ENCODE measurements around the gene DNM2.

DNM2 gene

GRCh38 chr19:10679743-10680142 lies 38.1 kb upstream of the DNM2 start:
- no peak for TF ChIP-seq POLR2AphosphoS5 (IDR thresholded peaks at IDR 0.05; ENCODE audit: borderline replicate concordance, low read depth, low read length)
- no peak for TF ChIP-seq EZH2 (IDR thresholded peaks at IDR 0.05)
- TF ChIP-seq FOXP2 (optimal IDR thresholded peaks at IDR 0.05; ENCODE audit: control extremely low read depth, extremely low read length, insufficient read depth), result no peak
- DNase-seq (ENCODE audit: low read depth, low spot score), result no peak
- peaks cover 96% of the 10 kb centered on the region for H3K36me3 ChIP-seq (ENCODE audit: insufficient read depth, low read length)
- no peak overlapping the region for H3K9ac ChIP-seq (ENCODE audit: insufficient read length)
- no peak overlapping the region for H3K27ac ChIP-seq
- no peaks in the 10 kb centered on the region for H3K9me3 ChIP-seq (ENCODE audit: low read depth, low read length)
- no peak overlapping the region for H3K4me3 ChIP-seq

DNA sequence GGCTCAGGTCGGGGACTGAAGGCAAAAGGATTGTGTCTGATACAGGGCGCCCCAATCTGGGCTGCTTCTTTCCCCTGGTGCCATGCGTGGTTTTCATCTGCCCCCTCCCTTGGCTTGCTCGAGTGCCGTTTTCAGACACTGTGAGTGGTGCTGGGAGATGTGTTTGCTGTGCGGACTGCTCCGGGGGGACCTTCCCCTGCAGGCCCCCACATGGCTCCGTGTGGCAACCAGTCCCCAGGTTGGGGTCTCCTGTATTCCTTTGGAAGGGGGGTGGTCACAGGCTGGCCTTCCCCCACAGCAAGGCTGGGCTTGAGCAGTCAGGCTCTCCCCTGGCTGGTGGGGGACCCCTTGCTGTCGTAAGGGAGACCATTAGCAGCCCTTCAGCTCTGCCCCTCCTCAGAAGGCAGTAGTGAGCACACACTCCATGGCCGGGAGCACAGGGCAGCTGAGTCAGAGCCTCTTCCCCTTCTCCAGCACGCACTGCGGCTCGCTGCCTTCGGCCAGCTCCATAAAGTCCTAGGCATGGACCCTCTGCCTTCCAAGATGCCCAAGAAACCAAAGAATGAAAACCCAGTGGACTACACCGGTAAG lies 37.2 kb upstream of the DNM2 start:
- peaks cover 96% of the 10 kb centered on the region for H3K36me3 ChIP-seq (ENCODE audit: insufficient read depth, low read length)
- no peak for DNase-seq (ENCODE audit: low read depth, low spot score)
- H3K9me3 ChIP-seq (ENCODE audit: low read depth, low read length), result no peaks in the 10 kb centered on the region
- H3K4me3 ChIP-seq, result no peak overlapping the region
- TF ChIP-seq FOXP2 (optimal IDR thresholded peaks at IDR 0.05; ENCODE audit: control extremely low read depth, extremely low read length, insufficient read depth), result no peak
- no peak for TF ChIP-seq EZH2 (IDR thresholded peaks at IDR 0.05)
- H3K9ac ChIP-seq (ENCODE audit: insufficient read length), result no peak overlapping the region
- no peak overlapping the region for H3K27ac ChIP-seq

- Histone ChIP-seq H3K4me3 (no peak overlapping the region), H3K27ac (no peak overlapping the region), H3K9ac (ENCODE audit: insufficient read length) (no peak overlapping the region), H3K36me3 (ENCODE audit: insufficient read depth, low read length) (peaks cover 99% of the 10 kb centered on the region), H3K9me3 (ENCODE audit: low read depth, low read length) (no peaks in the 10 kb centered on the region)
- no peak for DNase-seq (ENCODE audit: low read depth, low spot score)
- no peak for TF ChIP-seq EZH2 (IDR thresholded peaks at IDR 0.05)
- TF ChIP-seq FOXP2 (optimal IDR thresholded peaks at IDR 0.05; ENCODE audit: control extremely low read depth, extremely low read length, insufficient read depth), result no peak
- TF ChIP-seq POLR2AphosphoS5 (IDR thresholded peaks at IDR 0.05; ENCODE audit: borderline replicate concordance, low read depth, low read length), result no peak
Observed at GRCh38 chr19:10681658-10682057, 36.2 kb upstream of the DNM2 start.

GRCh38 chr19:10682397-10683063 lies 35.3 kb upstream of the DNM2 start:
- DNase-seq (ENCODE audit: low read depth, low spot score), result no peak
- H3K36me3 ChIP-seq (ENCODE audit: insufficient read depth, low read length), result peaks cover 99% of the 10 kb centered on the region
- no peak overlapping the region for H3K4me3 ChIP-seq
- no peak overlapping the region for H3K27ac ChIP-seq
- H3K9me3 ChIP-seq (ENCODE audit: low read depth, low read length), result no peaks in the 10 kb centered on the region
- H3K9ac ChIP-seq (ENCODE audit: insufficient read length), result no peak overlapping the region
- TF ChIP-seq FOXP2 (optimal IDR thresholded peaks at IDR 0.05; ENCODE audit: control extremely low read depth, extremely low read length, insufficient read depth) (no peak), POLR2AphosphoS5 (IDR thresholded peaks at IDR 0.05; ENCODE audit: borderline replicate concordance, low read depth, low read length) (no peak), EZH2 (IDR thresholded peaks at IDR 0.05) (no peak)

- no peak overlapping the region for H3K9ac ChIP-seq (ENCODE audit: insufficient read length)
- no peak for TF ChIP-seq EZH2 (IDR thresholded peaks at IDR 0.05)
- TF ChIP-seq FOXP2 (optimal IDR thresholded peaks at IDR 0.05; ENCODE audit: control extremely low read depth, extremely low read length, insufficient read depth), result no peak
- TF ChIP-seq POLR2AphosphoS5 (IDR thresholded peaks at IDR 0.05; ENCODE audit: borderline replicate concordance, low read depth, low read length), result no peak
- DNase-seq (ENCODE audit: low read depth, low spot score), result no peak
- peaks cover 99% of the 10 kb centered on the region for H3K36me3 ChIP-seq (ENCODE audit: insufficient read depth, low read length)
- no peak overlapping the region for H3K27ac ChIP-seq
- H3K9me3 ChIP-seq (ENCODE audit: low read depth, low read length), result no peaks in the 10 kb centered on the region
- H3K4me3 ChIP-seq, result no peak overlapping the region
Observed at GRCh38 chr19:10683064-10683426, 34.8 kb upstream of the DNM2 start.

- no peak overlapping the region for H3K27ac ChIP-seq
- H3K9ac ChIP-seq (ENCODE audit: insufficient read length), result no peak overlapping the region
- DNase-seq (ENCODE audit: low read depth, low spot score), result no peak
- H3K36me3 ChIP-seq (ENCODE audit: insufficient read depth, low read length), result peaks cover 99% of the 10 kb centered on the region
- no peak overlapping the region for H3K4me3 ChIP-seq
- H3K9me3 ChIP-seq (ENCODE audit: low read depth, low read length), result no peaks in the 10 kb centered on the region
- TF ChIP-seq FOXP2 (optimal IDR thresholded peaks at IDR 0.05; ENCODE audit: control extremely low read depth, extremely low read length, insufficient read depth) (no peak), EZH2 (IDR thresholded peaks at IDR 0.05) (no peak), POLR2AphosphoS5 (IDR thresholded peaks at IDR 0.05; ENCODE audit: borderline replicate concordance, low read depth, low read length) (no peak)
Observed at GRCh38 chr19:10683582-10683981, 34.3 kb upstream of the DNM2 start.

- DNase-seq (ENCODE audit: low read depth, low spot score), result no peak
- Histone ChIP-seq H3K27ac (no peak overlapping the region), H3K4me3 (no peak overlapping the region), H3K9me3 (ENCODE audit: low read depth, low read length) (no peaks in the 10 kb centered on the region), H3K36me3 (ENCODE audit: insufficient read depth, low read length) (peaks cover 99% of the 10 kb centered on the region), H3K9ac (ENCODE audit: insufficient read length) (no peak overlapping the region)
- TF ChIP-seq POLR2AphosphoS5 (IDR thresholded peaks at IDR 0.05; ENCODE audit: borderline replicate concordance, low read depth, low read length) (no peak), EZH2 (IDR thresholded peaks at IDR 0.05) (no peak), FOXP2 (optimal IDR thresholded peaks at IDR 0.05; ENCODE audit: control extremely low read depth, extremely low read length, insufficient read depth) (no peak)
Observed at GRCh38 chr19:10685210-10685609, 32.7 kb upstream of the DNM2 start.

- Histone ChIP-seq H3K9ac (ENCODE audit: insufficient read length) (no peak overlapping the region), H3K36me3 (ENCODE audit: insufficient read depth, low read length) (peaks cover 99% of the 10 kb centered on the region), H3K4me3 (no peak overlapping the region), H3K9me3 (ENCODE audit: low read depth, low read length) (no peaks in the 10 kb centered on the region), H3K27ac (no peak overlapping the region)
- DNase-seq (ENCODE audit: low read depth, low spot score), result no peak
- TF ChIP-seq POLR2AphosphoS5 (IDR thresholded peaks at IDR 0.05; ENCODE audit: borderline replicate concordance, low read depth, low read length) (no peak), EZH2 (IDR thresholded peaks at IDR 0.05) (no peak), FOXP2 (optimal IDR thresholded peaks at IDR 0.05; ENCODE audit: control extremely low read depth, extremely low read length, insufficient read depth) (no peak)
Observed at GRCh38 chr19:10686193-10686592, 31.7 kb upstream of the DNM2 start.
